Muscle layer of duodenum (tissue), 2 donors: ENCODE results near the gene PRSS27.

Experiments used
- H3K27ac ChIP-seq: one replicate; pipeline ENCODE4 v1.7.0; 2013; ENCODE audit warnings: mild to moderate bottlenecking, low read length
- H3K27me3 ChIP-seq: one replicate; pipeline ENCODE4 v1.7.0; 2013; ENCODE audit warnings: low read depth, mild to moderate bottlenecking, control low read depth, low read length
- H3K36me3 ChIP-seq, 2 donors: one replicate each; pipeline ENCODE4 v1.7.0; 2013; ENCODE audit warnings: low read length in 2 of 2, control low read depth in 1 of 2, mild to moderate bottlenecking in 1 of 2; ENCODE audit not compliant: insufficient read depth in 2 of 2, control insufficient read depth in 1 of 2
- H3K4me1 ChIP-seq, 2 donors: one replicate each; pipeline ENCODE4 v1.7.0; 2013; ENCODE audit warnings: low read length in 2 of 2, mild to moderate bottlenecking in 2 of 2, control low read depth in 1 of 2, moderate library complexity in 1 of 2; ENCODE audit not compliant: insufficient read depth in 2 of 2, control insufficient read depth in 1 of 2
- H3K4me3 ChIP-seq, 2 donors: one replicate each; pipeline ENCODE4 v1.7.0; 2013; ENCODE audit warnings: low read length in 2 of 2, low read depth in 1 of 2, mild to moderate bottlenecking in 1 of 2
- H3K9me3 ChIP-seq, 2 donors: one replicate each; pipeline ENCODE4 v1.7.0; 2013; ENCODE audit warnings: low read length in 2 of 2, control low read depth in 1 of 2, mild to moderate bottlenecking in 1 of 2; ENCODE audit not compliant: control insufficient read depth in 1 of 2
- donor health status: healthy.

Gene PRSS27

GRCh38 chr16:2713523-2713922, 6.5 kb downstream of the PRSS27 start:
- peaks cover 0 to 8% of the 10 kb centered on the region in 2 donors for H3K4me1 ChIP-seq
- no peak overlapping the region for H3K27ac ChIP-seq
- H3K27me3 ChIP-seq: no peaks in the 10 kb centered on the region

GRCh38 chr16:2712546-2712945, 7.5 kb downstream of the PRSS27 start:
- Histone ChIP-seq H3K27ac (no peak overlapping the region), H3K4me3 (no peak overlapping the region), H3K27me3 (no peaks in the 10 kb centered on the region), H3K36me3 (peaks cover 7 to 26% of the 10 kb centered on the region in 2 donors), H3K4me1 (peaks cover 0 to 8% of the 10 kb centered on the region in 2 donors), H3K9me3 (no peaks in the 10 kb centered on the region)

More at GRCh38 chr16:2713523-2713922, 6.5 kb downstream of the PRSS27 start:
- Histone ChIP-seq H3K36me3 (peaks cover 0 to 16% of the 10 kb centered on the region in 2 donors), H3K4me3 (no peak overlapping the region), H3K9me3 (no peaks in the 10 kb centered on the region)

- no peak overlapping the region for H3K27ac ChIP-seq
- H3K27me3 ChIP-seq: no peaks in the 10 kb centered on the region
- peaks cover 0 to 8% of the 10 kb centered on the region in 2 donors for H3K4me1 ChIP-seq
- no peak overlapping the region for H3K4me3 ChIP-seq
- H3K9me3 ChIP-seq: no peaks in the 10 kb centered on the region
- H3K36me3 ChIP-seq: peaks cover 7 to 31% of the 10 kb centered on the region in 2 donors
Observed at GRCh38 chr16:2712063-2712441, 8.0 kb downstream of the PRSS27 start.

GRCh38 chr16:2711370-2712062, 8.5 kb downstream of the PRSS27 start:
- peaks cover 7 to 36% of the 10 kb centered on the region in 2 donors for H3K36me3 ChIP-seq
- H3K4me1 ChIP-seq: peaks cover 0 to 8% of the 10 kb centered on the region in 2 donors
- no peak overlapping the region for H3K27ac ChIP-seq
- H3K27me3 ChIP-seq: no peaks in the 10 kb centered on the region
- H3K9me3 ChIP-seq: no peaks in the 10 kb centered on the region
- H3K4me3 ChIP-seq: no peak overlapping the region

- Histone ChIP-seq H3K36me3 (peaks cover 7 to 43% of the 10 kb centered on the region in 2 donors), H3K27me3 (no peaks in the 10 kb centered on the region), H3K9me3 (no peaks in the 10 kb centered on the region), H3K4me3 (no peak overlapping the region), H3K27ac (no peak overlapping the region), H3K4me1 (peaks cover 0 to 6% of the 10 kb centered on the region in 2 donors)
Observed at GRCh38 chr16:2710711-2711231, 9.3 kb downstream of the PRSS27 start.

- Histone ChIP-seq H3K36me3 (peaks cover 7 to 49% of the 10 kb centered on the region in 2 donors), H3K27me3 (no peaks in the 10 kb centered on the region), H3K4me1 (peaks cover 0 to under 1% of the 10 kb centered on the region in 2 donors), H3K27ac (no peak overlapping the region), H3K4me3 (no peak overlapping the region), H3K9me3 (no peaks in the 10 kb centered on the region)
Observed at GRCh38 chr16:2710021-2710710, 9.9 kb downstream of the PRSS27 start.

- Histone ChIP-seq H3K27ac (no peak overlapping the region), H3K4me3 (no peak overlapping the region), H3K27me3 (no peaks in the 10 kb centered on the region), H3K4me1 (no peaks in the 10 kb centered on the region), H3K9me3 (no peaks in the 10 kb centered on the region), H3K36me3 (peaks cover 7 to 54% of the 10 kb centered on the region in 2 donors)
Observed at GRCh38 chr16:2709588-2709984, 10.4 kb downstream of the PRSS27 start.

GRCh38 chr16:2708955-2709587, 11.0 kb downstream of the PRSS27 start:
- no peaks in the 10 kb centered on the region for H3K27me3 ChIP-seq
- H3K4me3 ChIP-seq: no peak overlapping the region
- peaks cover 7 to 59% of the 10 kb centered on the region in 2 donors for H3K36me3 ChIP-seq
- H3K9me3 ChIP-seq: no peaks in the 10 kb centered on the region
- H3K27ac ChIP-seq: no peak overlapping the region
- H3K4me1 ChIP-seq: no peaks in the 10 kb centered on the region

- no peak overlapping the region for H3K4me3 ChIP-seq
- H3K27me3 ChIP-seq: no peaks in the 10 kb centered on the region
- no peak overlapping the region for H3K27ac ChIP-seq
- H3K9me3 ChIP-seq: no peaks in the 10 kb centered on the region
- no peaks in the 10 kb centered on the region for H3K4me1 ChIP-seq
- H3K36me3 ChIP-seq: peaks cover 7 to 67% of the 10 kb centered on the region in 2 donors
Observed at GRCh38 chr16:2708290-2708639, 11.8 kb downstream of the PRSS27 start.

GRCh38 chr16:2707368-2708289, 12.4 kb downstream of the PRSS27 start:
- no peak overlapping the region for H3K4me3 ChIP-seq
- no peaks in the 10 kb centered on the region for H3K4me1 ChIP-seq
- H3K27me3 ChIP-seq: no peaks in the 10 kb centered on the region
- H3K9me3 ChIP-seq: no peaks in the 10 kb centered on the region
- H3K27ac ChIP-seq: no peak overlapping the region
- H3K36me3 ChIP-seq: peaks cover 11 to 73% of the 10 kb centered on the region in 2 donors
